Measurements from ENCODE around the gene ZBTB7C. TPM values are rescaled to one million over a fixed set of nuclear protein-coding genes. Genes with fewer than 3 reads are reported as not detected.

The ZBTB7C gene
- total and polyA plus RNA-seq, 10 of the 15 experiments (the other 5 are each of a cell fraction or from before 2014, with no cell fraction given): under 0.01 to 0.08 (median 0.01) TPM; not detected in 7

DNA sequence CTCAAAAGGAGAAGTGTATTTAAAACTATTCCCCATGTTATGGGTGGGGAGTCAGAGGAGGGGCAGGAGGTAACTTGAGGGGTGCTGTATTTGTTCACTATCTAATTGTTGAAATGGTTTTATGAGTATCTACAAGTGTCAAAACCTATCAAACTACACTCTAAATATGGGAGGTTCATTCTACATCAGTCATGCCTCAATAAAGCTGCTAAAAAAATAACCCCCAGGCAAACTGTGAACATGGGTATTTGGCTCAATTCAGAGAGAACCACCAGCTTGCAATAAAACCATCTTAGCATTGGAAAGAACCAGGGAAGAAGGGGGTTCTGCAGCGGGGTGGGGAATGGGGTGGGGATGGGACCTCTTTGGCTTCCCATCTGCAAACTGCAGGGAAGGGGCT lies 302.7 kb downstream of the ZBTB7C start (continued):
- TF ChIP-seq ZNF274 (IDR thresholded peaks at IDR 0.05; ENCODE audit: insufficient read depth, insufficient read length) (no peak), EED (IDR thresholded peaks at IDR 0.05; ENCODE audit: low read depth) (no peak), NFXL1 (IDR thresholded peaks at IDR 0.05; ENCODE audit: borderline replicate concordance) (no peak)

DNA sequence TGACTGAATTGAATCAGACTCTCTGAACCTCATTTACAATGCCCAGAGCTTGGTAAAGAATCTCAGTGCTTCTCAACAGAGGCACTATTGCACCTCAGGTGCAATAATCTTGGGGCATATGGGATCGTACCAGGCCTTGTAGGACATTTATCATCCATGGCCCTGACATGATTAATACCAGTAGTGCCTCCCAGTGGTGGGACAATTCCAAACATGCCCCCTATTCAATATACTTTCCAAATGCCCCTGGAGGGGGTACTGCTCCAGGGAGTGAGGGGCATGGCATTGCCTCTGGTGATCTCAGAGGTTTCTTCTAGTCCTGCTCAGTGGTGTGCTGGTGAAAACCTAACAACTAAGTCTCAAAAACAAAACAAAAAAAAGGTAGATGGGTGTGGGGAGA lies 303.9 kb downstream of the ZBTB7C start:
- Histone ChIP-seq H2AFZ (ENCODE audit: control insufficient read depth, low read depth, low read length) (no peak overlapping the region), H3K79me2 (ENCODE audit: control insufficient read depth, insufficient read depth, low read length) (no peaks in the 10 kb centered on the region), H3K27ac (ENCODE audit: control insufficient read depth, insufficient read depth) (no peak overlapping the region), H4K20me1 (ENCODE audit: control insufficient read depth, insufficient read depth) (no peaks in the 10 kb centered on the region), H3K36me3 (ENCODE audit: control insufficient read depth in 2 of 2, insufficient read depth in 2 of 2, low read length in 1 of 2) (no peaks in the 10 kb centered on the region), H3K4me3 (no peak overlapping the region), H3K4me2 (ENCODE audit: control insufficient read depth, insufficient read depth) (no peak overlapping the region), H3K9me3 (replicated peaks; ENCODE audit: control insufficient read depth, insufficient read depth, low read length) (no peaks in the 10 kb centered on the region), H3K27me3 (replicated peaks in 1 of 2; ENCODE audit: control insufficient read depth in 2 of 2, insufficient read depth in 2 of 2, low read length in 1 of 2) (peaks cover 4 to 8% of the 10 kb centered on the region in 2 experiments; a peak in 2 of 4 replicates), H3K9ac (ENCODE audit: control insufficient read depth, insufficient read depth, low read length) (no peak overlapping the region), H3K4me1 (ENCODE audit: control insufficient read depth, insufficient read depth, low read length) (no peaks in the 10 kb centered on the region)
- FAIRE-seq (no peak), DNase-seq (ENCODE audit: low read depth, low spot score) (no peak), ATAC-seq (no peak)
- ChIA-PET RAD21 (ENCODE audit: unreplicated experiment) (no interaction called here), SMC1A (ENCODE audit: uncharacterized antibody, unreplicated experiment) (no interaction called here), CTCF (interaction anchor here (0.9 kb wide), 1 partner anchor 330 kb away, joined by 3 read pairs; no protein-coding TSS in a partner anchor), POLR2A (no interaction called here)
- TF ChIP-seq SREBF1 (IDR thresholded peaks at IDR 0.05; ENCODE audit: low read length) (no peak), CHD1 (IDR thresholded peaks at IDR 0.05; ENCODE audit: low read depth, low read length) (no peak), EGR1 (IDR thresholded peaks at IDR 0.05; ENCODE audit: borderline replicate concordance in 1 of 2, low read depth in 2 of 2, low read length in 2 of 2) (no peak), TCF12 (IDR thresholded peaks at IDR 0.05; ENCODE audit: low read depth, low read length) (no peak), BCLAF1 (IDR thresholded peaks at IDR 0.05) (no peak), BRCA1 (IDR thresholded peaks at IDR 0.05; ENCODE audit: low read depth, low read length) (no peak), ZNF622 (IDR thresholded peaks at IDR 0.05) (no peak), WRNIP1 (IDR thresholded peaks at IDR 0.05; ENCODE audit: borderline replicate concordance, low read depth, low read length) (no peak), JUND (IDR thresholded peaks at IDR 0.05; ENCODE audit: low read depth, low read length) (no peak), NFIC (IDR thresholded peaks at IDR 0.05; ENCODE audit: low read depth, low read length) (no peak), TAF1 (IDR thresholded peaks at IDR 0.05; ENCODE audit: borderline replicate concordance, low read depth, low read length) (no peak)
- TF ChIP-seq, protein P1, sequence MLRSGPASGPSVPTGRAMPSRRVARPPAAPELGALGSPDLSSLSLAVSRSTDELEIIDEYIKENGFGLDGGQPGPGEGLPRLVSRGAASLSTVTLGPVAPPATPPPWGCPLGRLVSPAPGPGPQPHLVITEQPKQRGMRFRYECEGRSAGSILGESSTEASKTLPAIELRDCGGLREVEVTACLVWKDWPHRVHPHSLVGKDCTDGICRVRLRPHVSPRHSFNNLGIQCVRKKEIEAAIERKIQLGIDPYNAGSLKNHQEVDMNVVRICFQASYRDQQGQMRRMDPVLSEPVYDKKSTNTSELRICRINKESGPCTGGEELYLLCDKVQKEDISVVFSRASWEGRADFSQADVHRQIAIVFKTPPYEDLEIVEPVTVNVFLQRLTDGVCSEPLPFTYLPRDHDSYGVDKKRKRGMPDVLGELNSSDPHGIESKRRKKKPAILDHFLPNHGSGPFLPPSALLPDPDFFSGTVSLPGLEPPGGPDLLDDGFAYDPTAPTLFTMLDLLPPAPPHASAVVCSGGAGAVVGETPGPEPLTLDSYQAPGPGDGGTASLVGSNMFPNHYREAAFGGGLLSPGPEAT (IDR thresholded peaks at IDR 0.05; ENCODE audit: low read depth): no peak
- 29% methylated on average over 1 of the region's 1 CpG for WGBS (ENCODE audit: insufficient coverage, insufficient replicate concordance, low lambda C conversion rate, missing lambda C conversion rate)
- in situ Hi-C loops (cut with MboI): no loop called here
- no TSS peak for BruUV-seq (replicated peaks)
- intact Hi-C loops (cut with micrococcal nuclease; ENCODE audit: unreplicated experiment): no loop called here

All from GM12878 (cell line).